Activated gamma-delta T cell treated with anti-CD3 and anti-CD28 coated beads, Interleukin-2, amount 50 U/mL, for 16 hours (primary cell): ENCODE results near the gene TMEM44.
"Not testable (repeated sequence)": the region's sequence is repeated elsewhere in the genome, so short reads cannot be mapped to it uniquely, and the experiment has no call there.

Source experiments
- DNase-seq: peaks from one replicate; pipeline ENCODE4 v3.0.0-alpha.2; 2020; ENCODE audit warnings: low read depth

TMEM44 gene

DNA sequence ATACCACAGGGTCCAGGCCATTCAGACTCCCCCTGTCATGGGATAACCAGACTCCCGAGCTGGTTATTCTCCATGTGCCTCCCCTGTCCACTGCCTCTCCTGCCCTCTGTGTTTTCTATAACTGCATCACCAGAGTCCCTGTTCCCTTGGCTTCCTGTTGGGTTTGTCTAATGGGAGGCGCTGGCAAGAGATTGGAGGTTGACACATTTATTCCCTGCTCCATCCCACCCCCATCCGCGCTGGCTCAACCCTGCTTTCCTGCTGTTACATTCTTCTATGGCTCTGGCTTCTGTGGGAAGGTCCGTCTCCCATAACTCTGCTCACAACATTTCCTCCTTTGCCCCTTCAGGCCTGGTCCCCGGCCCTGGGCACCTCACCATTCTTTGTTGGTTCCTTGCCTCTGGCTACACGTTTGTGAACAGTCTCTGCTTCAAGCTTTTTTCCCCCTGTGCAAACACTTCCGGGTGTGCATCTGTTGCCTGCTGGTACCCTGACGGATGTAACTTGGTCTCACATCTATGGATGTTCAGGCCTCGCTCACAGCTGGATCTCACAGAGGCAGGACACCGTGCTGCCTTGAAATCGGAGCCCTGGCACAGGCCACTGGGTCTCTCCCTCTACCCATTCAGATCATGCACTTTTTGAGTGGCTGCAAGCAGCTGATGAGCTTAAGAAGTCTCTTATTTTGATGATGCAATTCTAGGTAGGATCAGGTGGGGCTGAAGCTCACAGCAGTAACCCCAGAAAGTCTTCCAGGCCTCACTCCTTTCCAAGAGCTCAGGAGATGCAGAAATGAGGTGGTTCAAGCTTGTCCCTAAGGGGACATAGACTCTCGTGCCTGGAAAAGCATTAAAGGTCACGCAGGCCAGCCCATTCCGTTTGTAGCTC lies 77.8 kb downstream of the TMEM44 start:
- no peak for DNase-seq

GRCh38 chr3:194554473-194555123 lies 78.6 kb downstream of the TMEM44 start:
- DNase-seq = no peak

DNA sequence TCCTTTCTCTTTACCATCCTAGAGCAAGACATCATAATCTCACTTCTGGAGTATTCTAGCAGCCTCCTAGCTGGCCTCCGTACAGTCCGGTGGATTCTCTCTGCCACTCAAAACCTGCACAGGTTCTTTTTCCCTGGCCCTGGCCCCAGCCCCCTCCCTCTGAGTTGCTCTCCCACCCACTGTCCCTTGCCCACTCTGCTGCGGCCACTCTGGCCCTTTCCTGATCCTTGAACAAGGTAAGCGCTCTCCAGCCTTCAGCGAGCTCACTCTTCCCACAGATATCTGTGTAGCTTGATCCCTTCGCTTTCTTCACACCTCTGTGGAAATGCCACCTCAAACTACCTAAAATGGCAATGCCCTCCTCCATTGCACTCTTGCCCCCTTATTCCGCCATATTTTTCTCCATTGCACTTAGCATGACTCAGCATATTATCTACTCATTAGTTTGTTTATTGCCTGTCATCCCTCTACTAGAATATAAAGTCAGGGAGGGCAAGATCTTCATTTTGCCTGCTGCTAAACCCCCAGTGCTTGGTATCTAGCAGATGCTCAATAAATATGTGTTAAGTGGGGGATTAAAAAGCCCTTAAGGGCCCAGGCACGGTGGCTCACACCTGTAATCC lies 80.8 kb downstream of the TMEM44 start:
- no peak for DNase-seq

DNA sequence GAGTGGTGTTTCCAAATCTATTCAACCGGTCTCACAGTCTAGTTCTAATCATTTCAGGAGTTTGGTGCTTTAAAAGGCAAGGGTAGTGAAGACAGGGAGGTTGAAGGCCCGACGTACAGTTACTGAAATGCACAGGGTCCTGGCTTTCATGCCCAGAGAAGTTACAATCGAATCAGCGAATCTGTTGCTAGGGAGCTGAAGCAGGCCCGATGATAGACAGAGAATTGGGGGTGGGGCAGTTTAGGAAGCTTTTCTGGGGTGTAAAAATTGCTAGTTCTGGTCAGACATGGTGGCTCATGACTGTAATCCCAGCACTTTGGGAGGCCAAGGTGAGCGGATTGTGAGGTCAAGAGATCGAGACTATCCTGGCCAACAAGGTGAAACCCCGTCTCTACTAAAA lies 83.4 kb downstream of the TMEM44 start:
- DNase-seq = no peak

DNA sequence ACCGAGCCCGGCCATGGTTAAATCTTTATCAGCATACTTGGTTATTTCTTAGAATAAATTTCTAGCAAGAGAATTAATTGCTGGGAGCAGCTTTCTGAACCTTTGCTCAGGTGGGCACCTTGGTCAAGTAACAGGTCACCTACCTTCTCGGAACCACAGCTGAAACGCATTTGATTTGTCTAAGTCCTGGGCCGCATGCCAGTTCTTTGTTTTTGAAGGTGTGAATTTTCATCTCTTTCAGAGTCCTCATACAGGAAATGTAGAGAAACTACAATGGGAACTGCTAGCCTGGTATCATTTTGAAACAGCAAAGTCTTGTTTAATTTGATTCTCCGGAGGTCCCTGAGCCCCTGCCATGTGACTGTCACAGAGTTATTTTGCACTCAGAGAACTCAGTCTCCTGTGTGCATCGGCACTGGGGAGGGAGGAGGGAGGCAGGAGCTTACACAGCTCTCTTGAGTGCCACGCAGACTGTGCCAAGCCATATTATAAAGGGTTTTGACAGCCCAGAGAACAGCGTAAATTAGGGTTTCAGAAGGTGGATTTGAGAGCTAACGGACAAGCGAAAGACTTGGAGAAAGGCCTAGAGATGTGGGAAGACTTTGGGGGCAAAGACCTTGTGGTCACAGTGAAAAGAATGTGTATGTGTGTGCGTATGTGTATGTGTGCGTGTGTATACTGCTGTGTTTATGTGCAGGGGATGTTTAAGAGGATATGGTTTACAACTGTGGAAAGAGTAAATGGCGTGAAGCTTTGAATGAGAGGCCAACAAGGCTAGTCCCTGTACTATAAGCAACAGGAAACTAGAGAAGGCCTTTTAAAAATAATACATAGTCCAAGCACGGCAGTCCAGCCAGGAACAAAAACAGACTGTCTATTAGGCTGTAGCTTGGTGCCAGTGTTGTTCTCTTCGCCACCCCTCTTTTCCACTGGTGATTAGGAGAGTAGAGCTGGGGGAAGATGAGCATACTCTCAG lies 84.6 kb downstream of the TMEM44 start:
- DNase-seq = no peak

GRCh38 chr3:194547042-194547441 lies 86.2 kb downstream of the TMEM44 start:
- DNase-seq = no peak

DNA sequence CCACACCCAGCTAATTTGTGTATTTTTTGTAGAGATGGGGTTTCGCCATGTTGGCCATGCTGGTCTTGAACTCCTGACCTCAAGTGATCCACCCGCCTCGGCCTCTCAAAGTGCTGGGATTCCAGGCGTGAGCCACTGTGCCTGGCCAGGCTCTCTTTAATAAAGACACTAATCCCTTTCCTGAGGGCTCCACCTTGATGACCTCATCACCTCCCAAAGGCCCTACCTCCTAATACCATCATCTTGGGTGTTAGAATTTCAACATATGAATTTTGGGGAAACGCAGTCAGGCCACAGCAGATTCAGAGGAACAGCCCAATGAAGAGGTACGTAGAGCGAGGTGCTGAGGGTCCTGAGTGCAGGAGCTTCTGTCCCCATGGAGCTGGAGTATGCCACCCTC lies 87.7 kb downstream of the TMEM44 start:
- not testable (repeated sequence) for DNase-seq

- no peak for DNase-seq
Measured at GRCh38 chr3:194543550-194543949, 89.7 kb downstream of the TMEM44 start.

- no peak for DNase-seq
Measured at GRCh38 chr3:194541483-194541882, 91.7 kb downstream of the TMEM44 start.

GRCh38 chr3:194540274-194540905 lies 92.8 kb downstream of the TMEM44 start:
- DNase-seq = no peak

GRCh38 chr3:194539498-194539897 lies 93.7 kb downstream of the TMEM44 start:
- no peak for DNase-seq

DNA sequence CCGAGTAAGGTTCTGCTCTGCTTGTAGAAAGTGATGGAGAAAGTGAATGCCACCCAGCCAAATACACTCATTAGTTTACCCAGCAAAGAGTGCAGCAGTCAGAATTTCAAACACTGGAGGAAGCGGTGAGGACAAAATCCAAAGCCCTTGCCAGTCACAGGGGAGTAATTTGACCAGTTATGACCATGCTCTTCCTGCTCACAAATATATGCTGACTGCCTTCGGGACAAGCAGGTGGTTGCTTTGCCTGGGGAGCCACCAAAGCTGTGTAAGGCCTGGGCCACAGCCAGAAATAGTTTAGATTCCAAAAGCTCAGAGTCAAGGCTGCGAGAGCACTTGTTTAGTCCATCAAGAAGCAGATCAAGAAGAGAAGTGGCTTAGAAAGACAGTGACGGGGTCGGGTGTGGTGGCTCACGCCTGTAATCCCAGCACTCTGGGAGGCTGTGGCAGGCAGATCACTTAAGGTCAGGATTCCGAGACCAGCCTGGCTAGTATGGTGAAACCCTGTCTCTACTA lies 95.4 kb downstream of the TMEM44 start:
- DNase-seq = no peak
